Nephron progenitor cell (in vitro differentiated cells): ENCODE measurements around the gene ZFR.
"Not testable (repeated sequence)": the region's sequence is repeated elsewhere in the genome, so short reads cannot be mapped to it uniquely, and the experiment has no call there.

Experiments used
- DNase-seq: peaks from one replicate; pipeline ENCODE4 v3.0.0; 2021
- H3K27ac Mint-ChIP-seq: 2 replicates; pipeline ENCODE4 v1.8.0; 2021; ENCODE audit warnings: mild to moderate bottlenecking, moderate library complexity, mixed read lengths
- H3K27me3 Mint-ChIP-seq: 2 replicates; pipeline ENCODE4 v1.8.0; 2021; ENCODE audit warnings: mild to moderate bottlenecking, low read depth, mixed read lengths; ENCODE audit not compliant: poor library complexity
- H3K36me3 Mint-ChIP-seq: 2 replicates; pipeline ENCODE4 v1.8.0; 2021; ENCODE audit warnings: low read depth, mixed read lengths
- H3K4me1 Mint-ChIP-seq: 2 replicates; pipeline ENCODE4 v1.8.0; 2021; ENCODE audit warnings: mixed read lengths
- H3K4me3 Mint-ChIP-seq: 2 replicates; pipeline ENCODE4 v1.8.0; 2021; ENCODE audit warnings: mild to moderate bottlenecking, moderate library complexity, mixed read lengths
- H3K9me3 Mint-ChIP-seq: 2 replicates; pipeline ENCODE4 v1.8.0; 2021; ENCODE audit warnings: mild to moderate bottlenecking, moderate library complexity, mixed read lengths
- CTCF ChIP-seq: fragments of 200-600 bp; sonication (generic); IDR thresholded peaks from 2 replicates; pipeline ENCODE4 v1.5.0; 2021; ENCODE audit warnings: antibody characterized with exemption

Gene ZFR

GRCh38 chr5:32326216-32326772 lies 118.2 kb downstream of the ZFR start:
- Mint-ChIP-seq H3K36me3 (peaks cover 6% of the 10 kb centered on the region), H3K27ac (no peak overlapping the region), H3K4me3 (no peak overlapping the region), H3K4me1 (peaks cover 11% of the 10 kb centered on the region), H3K9me3 (peaks cover 20% of the 10 kb centered on the region), H3K27me3 (peaks cover 23% of the 10 kb centered on the region)
- no peak for TF ChIP-seq CTCF
- DNase-seq = no peak

- DNase-seq = no peak
- Mint-ChIP-seq H3K9me3 (peaks cover 20% of the 10 kb centered on the region), H3K4me3 (no peak overlapping the region), H3K4me1 (peaks cover 4% of the 10 kb centered on the region), H3K27ac (no peak overlapping the region), H3K27me3 (peaks cover 17% of the 10 kb centered on the region), H3K36me3 (peaks cover 6% of the 10 kb centered on the region)
- no peak for TF ChIP-seq CTCF
Observed at GRCh38 chr5:32325616-32326015, 118.9 kb downstream of the ZFR start.

- peaks cover 17% of the 10 kb centered on the region for H3K27me3 Mint-ChIP-seq
- H3K27ac Mint-ChIP-seq = no peak overlapping the region
- TF ChIP-seq CTCF = no peak
- H3K4me1 Mint-ChIP-seq = no peaks in the 10 kb centered on the region
- H3K36me3 Mint-ChIP-seq = peaks cover 6% of the 10 kb centered on the region
- H3K9me3 Mint-ChIP-seq = peaks cover 20% of the 10 kb centered on the region
- no peak overlapping the region for H3K4me3 Mint-ChIP-seq
- no peak for DNase-seq
Observed at GRCh38 chr5:32325062-32325461, 119.5 kb downstream of the ZFR start.

GRCh38 chr5:32323741-32324140 lies 120.8 kb downstream of the ZFR start:
- Mint-ChIP-seq H3K36me3 (peaks cover 6% of the 10 kb centered on the region), H3K4me1 (no peaks in the 10 kb centered on the region), H3K4me3 (no peak overlapping the region), H3K9me3 (peaks cover 20% of the 10 kb centered on the region), H3K27me3 (peaks cover 12% of the 10 kb centered on the region), H3K27ac (no peak overlapping the region)
- TF ChIP-seq CTCF = no peak
- no peak for DNase-seq

- Mint-ChIP-seq H3K27me3 (peaks cover 16% of the 10 kb centered on the region), H3K27ac (no peak overlapping the region), H3K4me3 (no peak overlapping the region), H3K9me3 (peaks cover 20% of the 10 kb centered on the region), H3K36me3 (peaks cover 6% of the 10 kb centered on the region), H3K4me1 (no peaks in the 10 kb centered on the region)
- no peak for DNase-seq
- no peak for TF ChIP-seq CTCF
Observed at GRCh38 chr5:32322882-32323281, 121.7 kb downstream of the ZFR start.

- not testable (repeated sequence) for H3K36me3 Mint-ChIP-seq, H3K4me3 Mint-ChIP-seq, H3K4me1 Mint-ChIP-seq, H3K27ac Mint-ChIP-seq, DNase-seq
- Mint-ChIP-seq H3K9me3 (peaks cover 20% of the 10 kb centered on the region), H3K27me3 (peaks cover 17% of the 10 kb centered on the region)
Observed at GRCh38 chr5:32321787-32322186, 122.8 kb downstream of the ZFR start.
